IPS DF 4.7 (cell line): ENCODE results near the gene ITPRIPL2.

ENCODE experiments used
- DNase-seq: peaks from one replicate; pipeline ENCODE4 v3.0.0-alpha.2; 2013; ENCODE audit warnings: low spot score; ENCODE audit errors: extremely low read depth

The ITPRIPL2 gene

DNA sequence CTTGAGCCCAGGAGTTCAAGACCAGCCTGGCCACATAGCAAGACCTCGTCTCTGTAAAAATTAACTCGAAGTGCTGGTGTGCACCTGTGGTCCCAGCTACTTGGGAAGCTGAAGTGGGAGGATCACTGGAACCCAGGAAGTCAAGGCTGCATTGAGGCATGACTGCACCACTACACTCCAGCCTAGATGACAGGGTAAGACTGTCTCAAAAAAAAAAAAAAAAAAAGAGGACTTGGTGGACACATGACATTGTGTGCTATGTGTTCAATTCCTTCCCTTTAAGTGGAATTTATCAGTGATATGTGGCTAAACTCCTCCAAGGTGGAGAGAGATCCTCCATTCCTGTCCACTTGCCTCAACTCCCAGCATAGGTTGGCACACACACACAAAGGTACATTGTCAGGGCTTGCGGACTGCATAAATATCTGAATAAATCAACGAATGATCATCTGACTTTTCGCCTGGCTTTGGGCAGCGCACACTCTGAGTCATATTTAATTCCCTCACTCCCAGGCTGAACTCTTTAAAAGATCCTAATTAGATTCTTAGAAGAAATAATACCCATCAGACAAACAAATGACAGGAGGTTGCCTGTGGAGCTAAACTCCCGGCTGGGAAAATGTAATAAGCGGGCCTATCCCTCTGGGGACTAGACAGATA is 29.3 kb downstream of the ITPRIPL2 start:
- no peak for DNase-seq

DNA sequence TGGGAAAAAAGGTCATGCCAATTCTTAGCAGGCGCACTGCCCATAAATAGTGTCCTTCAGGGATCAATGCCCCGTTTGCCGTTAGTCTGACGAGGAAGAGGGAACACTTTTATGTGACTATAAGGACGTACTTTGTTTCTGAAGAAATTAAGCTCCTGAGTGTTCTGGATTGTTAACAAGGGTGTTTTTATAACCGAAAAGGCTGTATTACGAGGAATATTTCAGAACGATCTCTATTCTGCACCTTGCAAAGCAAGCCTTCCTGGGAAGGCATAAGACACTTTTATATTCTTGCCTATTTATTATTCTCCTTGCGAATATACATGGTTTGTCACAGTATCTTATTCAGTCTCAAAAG is 29.8 kb downstream of the ITPRIPL2 start:
- no peak for DNase-seq

GRCh38 chr16:19145010-19145409 is 31.2 kb downstream of the ITPRIPL2 start:
- DNase-seq, result no peak

DNA sequence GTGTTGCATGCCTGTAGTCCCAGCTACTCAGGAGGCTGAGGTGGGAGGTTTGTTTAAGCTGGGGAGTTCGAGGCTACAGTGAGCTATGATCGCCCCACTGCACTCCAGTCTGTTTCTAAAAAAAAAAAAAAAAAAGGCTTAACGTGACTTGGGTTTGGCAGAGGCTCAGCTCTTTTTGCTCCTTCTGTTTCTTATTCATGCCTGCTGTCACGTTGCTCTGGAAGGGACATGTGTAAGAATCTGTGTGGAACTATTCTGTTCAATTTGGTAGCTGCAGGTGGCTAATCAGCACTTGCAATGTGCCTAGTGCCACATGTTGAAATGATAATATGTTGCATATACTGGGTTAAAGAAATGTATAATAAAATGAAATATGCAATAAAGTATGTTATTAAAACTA is 33.4 kb downstream of the ITPRIPL2 start:
- DNase-seq, result no peak

DNA sequence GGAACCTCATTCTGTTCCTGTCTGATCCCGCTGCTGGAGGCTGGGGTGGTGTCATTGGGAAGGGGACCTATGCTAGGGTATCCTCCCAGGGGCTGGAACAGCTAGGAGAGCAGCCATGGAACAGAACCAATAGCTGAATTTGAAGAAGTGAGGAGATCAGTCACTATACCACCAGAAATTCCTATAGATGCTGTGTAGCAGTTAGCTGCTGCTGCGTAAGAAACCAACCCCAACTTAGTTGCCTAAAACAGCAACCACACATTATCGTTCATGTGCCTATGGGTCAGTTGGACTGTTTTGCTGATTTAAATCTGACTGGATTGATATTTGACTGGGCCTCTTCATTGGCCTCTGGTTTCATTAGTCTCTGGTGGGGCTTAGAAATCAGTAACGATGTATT is 33.9 kb downstream of the ITPRIPL2 start:
- DNase-seq, result no peak

GRCh38 chr16:19148189-19148588 is 34.4 kb downstream of the ITPRIPL2 start:
- DNase-seq, result no peak

GRCh38 chr16:19151310-19151709 is 37.5 kb downstream of the ITPRIPL2 start:
- DNase-seq, result no peak

GRCh38 chr16:19152042-19152441 is 38.3 kb downstream of the ITPRIPL2 start:
- DNase-seq, result no peak

- no peak for DNase-seq
These were observed 40.1 kb downstream of the ITPRIPL2 start for GRCh38 chr16:19153876-19154275.

- DNase-seq, result no peak
These were observed 48.3 kb downstream of the ITPRIPL2 start for GRCh38 chr16:19162085-19162484.

DNA sequence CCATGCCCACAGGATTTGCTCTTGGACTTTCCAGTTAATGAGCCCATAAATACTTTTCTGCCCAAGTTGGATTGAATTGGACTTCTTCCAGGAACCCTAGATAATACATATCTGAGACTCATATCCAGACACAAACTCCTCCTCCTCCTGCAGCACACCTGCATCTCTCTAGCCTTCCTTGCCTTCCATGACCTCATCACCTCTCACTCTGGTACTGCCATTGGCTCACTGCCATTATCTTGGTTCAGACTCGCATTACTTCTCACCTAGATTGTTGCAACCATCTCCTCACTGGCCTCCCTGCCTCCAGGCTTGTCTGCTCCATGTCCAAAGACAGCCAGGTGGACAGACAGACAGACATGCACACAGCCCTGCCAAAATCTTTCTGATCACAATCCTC is 49.5 kb downstream of the ITPRIPL2 start:
- no peak for DNase-seq

DNA sequence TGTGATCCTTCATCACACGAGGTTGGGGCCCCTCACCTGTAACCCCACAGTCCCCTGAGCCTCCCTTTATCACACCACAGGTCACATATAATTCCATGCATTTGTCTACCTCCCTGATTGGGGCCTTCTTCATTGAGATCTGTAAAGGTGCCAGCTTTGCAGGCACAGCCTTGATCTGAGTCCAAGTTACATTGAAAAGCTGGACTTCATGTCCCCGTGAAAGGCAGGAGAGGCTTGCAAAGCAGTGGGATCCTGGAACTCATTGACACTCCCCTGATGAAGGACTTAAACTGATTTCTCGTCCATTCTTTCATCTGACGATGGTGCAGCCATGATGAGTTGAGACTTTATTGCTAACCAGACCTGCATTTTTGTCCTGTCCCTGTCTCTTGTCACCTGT is 50.5 kb downstream of the ITPRIPL2 start:
- DNase-seq, result no peak

DNA sequence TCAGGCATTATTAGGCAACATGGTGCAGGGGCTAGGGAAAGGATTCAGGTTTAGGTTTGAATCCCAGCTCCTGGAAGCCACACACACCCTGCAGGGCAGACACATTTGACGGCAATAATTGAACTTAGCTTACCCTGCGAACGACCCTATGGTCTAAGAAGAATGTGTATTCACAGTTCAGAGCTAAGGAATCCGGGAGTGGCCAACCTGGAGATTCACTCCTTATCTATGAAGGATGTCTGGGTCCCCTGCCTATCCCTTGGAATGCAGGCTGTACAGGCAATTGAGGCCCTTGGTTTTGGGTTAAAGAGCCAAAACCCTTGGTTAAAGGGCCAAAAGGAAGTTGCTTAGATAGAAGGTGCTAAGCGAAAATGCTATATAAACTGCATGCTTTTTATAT is 51.3 kb downstream of the ITPRIPL2 start:
- DNase-seq, result no peak

DNA sequence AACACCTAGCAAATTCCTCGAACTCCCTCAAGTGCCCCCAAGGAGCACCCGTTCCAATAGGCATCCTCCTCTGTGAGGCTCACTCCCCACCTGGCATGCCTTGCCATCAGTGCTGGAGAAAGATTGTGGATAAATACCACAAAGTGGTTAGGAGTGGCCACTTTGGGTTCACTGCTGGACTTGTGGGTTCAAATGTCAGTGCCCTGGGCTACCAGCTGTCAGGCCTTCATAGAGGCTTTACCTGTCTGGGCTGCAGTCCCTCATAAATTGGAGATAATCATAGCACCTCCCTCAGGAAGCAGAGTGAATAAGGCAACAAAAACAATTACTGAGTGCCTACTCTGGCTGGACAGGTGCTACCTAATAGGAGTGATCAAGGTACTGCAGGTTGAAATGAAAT is 52.7 kb downstream of the ITPRIPL2 start:
- DNase-seq, result no peak

DNA sequence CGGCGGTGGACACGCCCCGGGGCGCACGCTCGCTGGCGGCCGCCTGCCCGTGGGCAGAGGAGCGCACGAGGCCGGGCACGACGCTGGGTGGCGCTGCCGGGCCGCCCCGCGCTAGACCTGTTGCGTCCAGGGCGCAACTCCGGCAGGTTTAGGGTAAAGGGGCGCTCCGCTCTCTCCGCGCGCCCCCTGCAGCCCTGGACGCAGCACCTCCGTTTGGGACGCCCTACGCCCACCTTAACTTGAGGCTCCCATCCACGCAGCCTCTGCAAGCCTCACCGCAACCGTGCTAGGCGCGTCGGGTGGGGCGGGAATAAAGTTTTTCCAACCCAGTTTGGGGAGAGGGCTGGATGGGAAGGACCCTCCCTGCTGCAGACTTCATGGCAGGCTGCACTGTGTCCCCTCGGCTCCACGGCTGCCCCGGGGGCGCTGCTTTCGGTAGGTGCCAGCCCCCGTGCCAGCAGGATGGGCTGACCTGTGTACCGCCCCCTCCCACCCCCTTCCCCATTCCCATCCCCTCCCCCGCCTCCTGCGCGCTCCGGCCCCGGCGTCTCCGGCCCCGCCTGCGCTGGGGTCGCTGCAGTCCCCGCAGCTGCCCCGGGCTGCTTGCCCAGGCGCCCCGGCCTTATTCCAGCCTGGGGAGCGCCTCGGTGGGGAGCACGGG is 54.1 kb downstream of the ITPRIPL2 start, which contains the start of gene SYT17:
Gene SYT17, plus strand, starts transcription at position 531 of the 661 bp plus-strand sequence. CDS start 407 bp downstream, outside the sequence.
- DNase-seq, result no peak

DNA sequence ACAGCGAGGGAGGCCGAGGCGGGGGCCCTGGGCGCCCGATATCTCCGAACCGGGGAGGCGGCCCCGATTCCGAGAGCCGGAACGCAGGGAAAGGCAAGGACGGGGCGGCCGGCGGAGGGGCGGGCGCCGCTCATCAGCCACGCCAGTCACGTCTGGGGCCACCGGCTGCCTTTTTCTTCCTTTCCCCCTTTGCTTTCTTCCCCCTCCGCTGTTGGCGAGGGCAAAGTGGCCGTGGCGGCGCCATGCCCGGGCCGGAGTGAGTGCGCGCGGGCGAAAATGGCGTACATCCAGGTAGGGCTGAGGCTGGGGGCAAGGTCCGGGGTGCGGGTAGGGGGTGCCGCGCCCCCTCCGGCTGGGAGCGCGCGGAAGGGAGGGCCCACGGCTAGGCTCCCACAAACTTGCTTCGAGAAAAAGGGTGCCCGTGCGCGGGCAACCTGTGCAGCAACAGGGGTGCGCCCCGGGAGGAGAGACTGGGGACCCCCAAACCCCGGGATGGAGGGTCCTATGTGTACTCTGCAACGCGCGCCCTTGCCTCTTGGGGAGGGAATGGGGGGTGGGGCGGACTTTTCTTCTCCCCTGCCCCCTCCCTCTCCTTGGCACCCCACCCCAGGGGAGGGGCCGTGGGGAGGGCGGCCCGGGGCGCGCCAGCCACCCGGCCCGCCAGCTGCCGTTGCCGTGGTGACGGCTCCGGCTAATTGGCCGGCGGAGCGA is 54.8 kb downstream of the ITPRIPL2 start:
- no peak for DNase-seq

DNA sequence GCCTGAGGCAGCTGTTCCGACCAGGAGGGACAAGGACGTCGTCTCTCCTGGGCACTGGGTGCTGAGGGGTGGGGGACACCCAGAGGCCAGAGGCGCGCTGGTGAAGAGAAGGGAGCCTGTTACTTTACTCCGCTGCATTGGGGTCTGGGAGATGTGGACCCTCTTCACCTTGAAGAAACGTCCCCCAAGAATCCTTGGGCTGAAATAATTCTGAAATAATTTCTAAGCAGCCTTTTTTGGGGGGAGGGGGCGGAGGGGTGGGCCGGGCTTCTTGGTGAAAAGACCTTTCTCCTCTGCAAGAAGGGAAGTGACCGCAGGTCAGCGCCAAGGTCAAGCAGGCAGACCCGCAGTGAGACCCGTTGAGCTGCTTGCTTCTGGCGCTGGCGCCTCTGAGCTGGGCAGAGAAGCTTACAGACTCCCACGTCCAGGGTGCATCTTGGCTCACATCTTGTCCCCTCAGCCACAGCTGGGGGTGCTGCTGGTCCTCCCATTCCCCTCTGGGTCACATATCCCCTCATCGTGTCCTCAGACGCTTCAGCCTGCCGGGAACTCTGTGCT is 55.4 kb downstream of the ITPRIPL2 start:
- no peak for DNase-seq

DNA sequence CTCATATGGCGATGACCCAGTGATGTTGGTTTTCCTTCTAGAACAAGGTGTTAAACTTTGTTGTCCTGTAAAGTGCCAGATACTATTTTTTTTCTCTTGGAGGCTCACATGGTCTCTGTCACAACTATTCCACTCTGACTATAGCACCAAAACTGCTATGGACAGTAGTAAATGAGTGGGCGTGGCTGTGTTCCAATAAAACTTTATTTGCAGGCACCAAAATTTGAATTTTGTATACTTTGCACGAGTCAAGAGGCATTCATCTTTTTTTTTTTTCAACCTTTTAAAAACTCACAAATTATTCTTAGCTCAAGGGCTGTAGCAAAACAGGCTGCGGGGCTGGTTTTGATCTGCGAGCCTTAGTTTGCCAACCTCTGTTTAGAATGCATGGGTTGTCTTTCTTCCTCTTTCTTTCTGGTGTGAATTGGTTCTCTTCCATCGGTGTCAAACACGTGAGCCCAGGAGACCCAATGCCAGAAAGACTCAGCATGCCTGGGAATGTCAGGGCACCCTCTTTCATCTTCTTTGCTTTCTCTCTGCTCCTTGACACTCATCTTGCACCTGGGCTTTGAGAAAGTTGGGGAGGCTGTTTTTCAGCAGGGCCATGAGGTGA is 56.4 kb downstream of the ITPRIPL2 start:
- DNase-seq, result no peak
